HS-27A (cell line): ENCODE measurements around the gene DUS4L.

Source experiments
- DNase-seq: peaks from one replicate; pipeline ENCODE4 v3.0.0-alpha.2; 2012; ENCODE audit warnings: low read depth, missing footprints

The DUS4L gene

GRCh38 chr7:107615910-107616680 is 52.3 kb downstream of the DUS4L start:
- no peak for DNase-seq

- DNase-seq, result no peak
Measured at GRCh38 chr7:107622429-107622828, 58.7 kb downstream of the DUS4L start.

GRCh38 chr7:107622894-107623293 is 59.1 kb downstream of the DUS4L start:
- DNase-seq, result no peak

- no peak for DNase-seq
Measured at GRCh38 chr7:107627002-107627401, 63.2 kb downstream of the DUS4L start.
